DMS153 treated with DMSO at 0.1 percent for 48 hours (cell line): ENCODE results near the gene COL4A6.
A peak's percentile ranks its signal among the peaks of the same experiment; 100 is the strongest.

Source experiments
- DNase-seq: peaks from one replicate; lab custom pipeline; 2025; ENCODE audit not compliant: unreplicated experiment; lab: John Stamatoyannopoulos, UW

COL4A6 gene

DNA sequence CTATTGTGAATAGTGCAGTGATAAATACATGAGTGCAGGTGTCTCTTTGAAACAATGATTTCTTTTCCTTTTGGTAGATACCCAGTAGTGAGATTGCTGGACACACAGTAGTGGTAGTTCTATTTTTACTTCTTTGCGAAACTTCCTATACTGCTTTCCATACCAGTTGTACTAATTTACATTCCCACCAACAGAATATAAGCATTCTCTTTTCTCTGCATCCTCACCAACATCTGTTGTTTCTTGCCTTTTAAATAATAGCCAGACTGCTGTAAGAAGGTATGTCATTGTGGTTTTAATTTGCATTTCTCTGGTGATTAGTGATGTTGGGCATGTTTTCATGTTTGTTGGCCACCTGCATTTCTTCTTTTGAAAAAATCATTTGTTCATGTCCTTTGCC is 105.9 kb downstream of the COL4A6 start:
- DNase-seq = no peak

DNA sequence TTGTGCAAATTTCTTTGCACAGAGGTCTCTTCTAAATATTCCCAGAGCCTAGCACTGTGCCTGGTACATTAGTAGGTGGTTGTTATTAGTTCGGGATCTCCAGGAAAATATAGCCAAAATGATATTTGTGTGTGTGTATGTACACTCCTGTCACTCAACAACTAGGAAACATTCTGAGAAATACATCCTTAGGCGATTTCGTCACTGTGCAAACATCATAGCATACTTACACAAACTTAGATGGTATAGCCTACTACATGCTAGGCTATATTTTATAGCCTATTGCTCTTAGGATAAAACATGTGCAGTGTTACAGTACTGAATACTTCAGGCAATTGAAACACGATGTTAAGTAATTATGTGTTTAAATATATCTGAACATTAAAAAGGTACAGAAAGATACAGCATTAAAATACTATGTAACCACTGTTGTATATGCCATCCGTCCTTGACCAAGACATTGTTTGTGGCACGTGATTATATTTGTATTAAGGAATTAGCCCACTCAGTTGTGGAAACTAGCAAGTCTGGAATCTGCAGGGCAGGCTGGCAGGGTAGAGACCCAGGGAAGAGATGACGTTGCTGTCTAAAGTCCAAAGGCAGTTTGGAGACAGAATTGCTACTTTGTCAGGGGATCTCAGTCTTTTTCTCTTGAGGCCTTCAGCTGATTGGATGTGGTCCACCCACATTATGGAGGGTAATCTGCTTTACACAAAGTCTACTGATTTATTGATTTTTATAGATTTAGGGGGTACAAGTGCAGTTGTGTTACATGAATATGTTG is 106.9 kb downstream of the COL4A6 start:
- no peak for DNase-seq

DNA sequence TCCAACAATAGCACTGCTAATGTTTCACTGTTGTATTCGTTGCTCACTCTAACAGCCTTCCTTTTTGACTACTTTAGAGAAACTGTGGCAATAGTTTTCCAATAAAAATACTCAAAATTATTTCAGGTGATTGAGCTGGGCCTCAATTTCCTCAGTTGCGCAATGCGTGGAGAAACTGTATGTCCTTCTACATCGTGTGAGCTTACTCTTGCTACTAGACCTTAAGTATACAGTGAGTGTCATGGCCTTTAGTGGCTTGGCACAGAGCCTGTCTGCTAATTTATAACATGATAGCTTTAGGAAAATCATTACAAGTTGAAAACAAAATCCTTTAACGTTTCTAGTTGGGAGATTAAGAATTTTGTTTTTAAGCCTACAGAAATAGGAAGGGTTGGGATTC is 114.5 kb downstream of the COL4A6 start:
- no peak for DNase-seq

DNA sequence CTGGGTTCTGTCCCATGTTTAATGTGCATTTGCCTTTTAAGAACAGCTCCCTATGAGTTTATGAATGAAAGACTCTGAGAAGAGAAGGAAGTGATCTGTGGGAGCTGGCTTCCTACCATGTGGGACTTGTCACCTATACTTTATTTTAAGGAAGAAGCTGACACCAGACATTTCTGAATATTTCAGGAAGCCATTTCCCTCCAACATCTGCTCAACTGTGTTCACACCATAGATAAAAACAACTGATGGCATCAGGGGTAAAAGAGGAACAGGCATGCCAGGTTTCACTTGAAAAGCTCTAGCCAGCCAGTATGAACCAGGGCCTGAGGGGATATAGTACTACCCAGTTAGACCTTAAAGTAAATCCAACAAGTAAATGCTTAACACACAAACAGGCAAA is 116.0 kb downstream of the COL4A6 start:
- DNase-seq = no peak

DNA sequence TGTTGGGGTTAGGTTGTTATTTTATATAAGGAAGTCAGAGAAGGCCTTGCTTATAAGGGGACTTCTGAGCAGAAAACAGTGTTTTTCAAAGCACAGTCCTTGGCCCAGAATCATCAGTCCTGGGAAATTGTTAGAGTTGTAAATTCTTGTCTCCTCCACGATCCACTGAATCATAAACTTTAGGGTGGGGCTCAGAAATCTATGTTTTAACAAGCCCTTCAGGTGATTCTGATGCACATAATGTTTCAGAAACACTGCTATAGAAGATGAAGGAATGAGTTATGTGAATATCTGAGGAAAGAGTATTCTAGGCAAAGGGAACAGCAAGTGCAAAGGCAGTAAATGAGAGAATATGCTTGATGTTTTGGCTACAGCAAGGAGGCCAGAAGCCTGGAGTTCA is 121.8 kb downstream of the COL4A6 start:
- no peak for DNase-seq

DNA sequence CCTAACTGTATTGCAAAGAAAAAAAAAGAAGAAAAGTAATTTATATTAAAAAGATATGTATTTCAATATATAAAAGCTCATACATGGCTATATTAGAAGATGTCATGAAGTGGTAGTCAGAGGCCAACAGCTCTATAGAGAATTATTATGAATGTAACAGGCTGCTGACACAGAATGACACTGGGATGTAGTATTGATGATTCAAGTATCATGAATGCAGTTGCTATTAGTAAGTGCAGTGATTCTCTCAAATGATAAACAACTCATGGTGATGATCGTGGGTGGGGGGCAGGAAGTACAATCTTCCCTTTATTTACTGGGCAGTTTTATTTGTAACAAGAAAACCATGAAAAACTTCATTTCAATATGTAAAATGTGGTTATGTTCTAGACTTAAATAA is 124.6 kb downstream of the COL4A6 start:
- no peak for DNase-seq

DNA sequence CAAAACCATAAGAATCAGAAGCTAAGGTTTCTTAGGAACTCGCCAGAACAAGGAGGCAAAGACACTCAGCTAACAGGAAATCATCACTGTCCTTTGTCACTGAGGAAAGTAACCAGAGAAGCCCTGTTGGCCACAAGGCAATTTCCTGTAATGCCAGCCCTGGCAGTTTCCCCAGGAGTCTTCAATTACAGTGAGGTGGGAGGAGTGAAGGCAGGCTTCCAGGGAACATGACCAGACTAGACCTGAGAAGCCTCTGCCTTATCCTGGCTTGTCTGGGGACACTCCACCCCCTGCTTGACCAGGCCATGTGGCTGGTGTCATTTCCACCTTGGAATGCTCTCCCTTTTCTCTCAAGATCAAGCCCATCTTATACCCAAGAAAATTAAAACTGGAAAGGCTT is 125.3 kb downstream of the COL4A6 start:
- DNase-seq = peak; percentile 0

DNA sequence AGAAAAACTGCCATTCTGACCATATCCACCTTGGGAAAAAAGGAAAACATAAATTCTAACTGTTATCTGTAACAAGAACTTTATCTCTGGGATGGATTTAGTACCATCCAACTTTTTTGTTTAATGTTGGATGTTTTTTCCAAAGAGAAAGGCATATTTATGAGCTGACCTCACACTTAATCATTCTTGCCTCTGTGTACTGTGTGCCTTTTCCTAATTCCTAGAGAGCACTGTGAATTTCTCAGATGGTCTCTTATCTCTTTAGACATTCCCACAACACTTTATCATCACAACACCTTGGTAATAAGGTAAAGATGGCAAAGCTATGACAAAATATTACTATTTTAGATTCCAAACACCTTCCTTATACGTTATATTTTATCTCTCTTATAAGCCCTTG is 126.2 kb downstream of the COL4A6 start:
- no peak for DNase-seq

DNA sequence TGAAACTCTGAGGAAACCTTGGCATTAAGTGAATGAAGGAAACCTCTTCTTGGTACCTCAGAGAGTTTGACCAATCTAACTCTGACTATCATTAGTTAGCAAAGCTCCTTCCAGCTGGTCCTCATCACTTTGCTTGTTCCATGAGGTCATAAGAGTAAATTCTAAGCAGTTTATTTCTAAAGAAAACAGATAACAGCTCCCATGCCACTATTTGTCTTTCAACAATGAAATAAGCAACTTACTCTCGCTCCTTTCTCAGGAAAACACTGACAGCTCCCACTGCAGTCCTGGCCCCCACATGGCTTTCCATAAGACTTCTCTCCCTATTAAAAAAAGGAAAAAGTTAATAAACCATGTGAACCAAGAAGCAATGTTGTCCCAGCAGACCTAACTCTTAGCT is 127.7 kb downstream of the COL4A6 start:
- no peak for DNase-seq

DNA sequence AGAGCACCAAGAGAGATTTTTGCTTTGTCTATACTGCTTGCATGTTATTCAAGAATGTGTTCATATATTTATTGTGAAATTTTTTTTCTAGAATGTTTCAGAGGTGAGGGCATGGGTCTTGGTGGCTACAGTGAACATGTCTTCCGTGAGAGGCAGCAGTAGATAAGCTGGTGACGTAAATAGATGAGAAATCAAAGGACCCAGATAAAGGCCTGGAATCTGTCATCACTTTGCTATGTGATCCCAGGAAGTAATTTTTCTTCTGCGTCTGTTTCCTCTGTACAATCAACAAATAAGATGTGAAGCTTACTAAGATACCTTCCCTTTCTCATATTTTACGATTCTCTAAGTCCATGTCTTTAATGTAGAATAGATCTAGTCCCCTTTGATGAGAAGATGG is 129.1 kb downstream of the COL4A6 start:
- no peak for DNase-seq

DNA sequence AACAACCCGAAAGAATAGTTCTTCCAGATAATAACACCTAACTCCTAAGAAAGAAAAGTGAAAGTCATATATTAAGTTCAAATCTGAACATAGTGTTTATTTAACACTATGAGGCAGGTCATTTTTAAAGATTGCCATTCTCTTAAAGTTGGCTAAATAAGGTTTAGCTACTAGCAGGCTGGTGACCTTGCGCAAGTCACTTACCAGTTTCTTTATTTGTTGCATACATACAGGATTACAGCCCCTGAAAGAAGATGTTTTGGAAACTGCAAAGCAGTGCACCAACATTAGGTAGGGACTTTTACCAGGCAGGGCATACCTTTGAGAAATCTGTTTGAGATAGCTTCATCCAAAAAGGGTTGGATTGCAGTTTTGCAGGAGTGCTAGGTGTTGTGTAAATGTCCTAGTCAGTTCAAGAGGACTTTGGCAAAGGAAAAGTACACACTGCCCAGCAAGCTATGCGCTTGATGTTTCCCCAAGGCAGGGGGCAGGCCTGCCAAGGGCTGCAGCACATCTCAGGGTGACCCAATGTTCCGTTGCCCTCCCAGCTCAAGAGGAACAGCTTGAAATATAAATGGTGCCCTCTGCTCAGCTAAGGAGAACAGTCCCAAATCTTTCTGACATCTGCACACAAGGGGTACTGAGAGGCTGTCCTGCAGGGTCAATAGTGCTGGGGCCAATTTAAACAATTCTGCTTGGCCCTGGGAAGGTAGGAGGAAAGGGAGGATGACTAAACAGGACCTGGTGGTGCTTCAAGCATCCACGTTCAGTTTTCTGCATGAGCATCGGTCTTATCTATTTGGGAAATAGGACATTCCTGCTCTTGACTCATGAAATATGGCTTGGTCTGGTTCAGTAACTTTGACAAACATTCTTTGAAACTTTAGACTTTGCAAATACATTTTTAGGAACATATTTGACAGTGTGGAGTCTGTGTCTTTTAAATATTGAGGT is 130.8 kb downstream of the COL4A6 start:
- no peak for DNase-seq

DNA sequence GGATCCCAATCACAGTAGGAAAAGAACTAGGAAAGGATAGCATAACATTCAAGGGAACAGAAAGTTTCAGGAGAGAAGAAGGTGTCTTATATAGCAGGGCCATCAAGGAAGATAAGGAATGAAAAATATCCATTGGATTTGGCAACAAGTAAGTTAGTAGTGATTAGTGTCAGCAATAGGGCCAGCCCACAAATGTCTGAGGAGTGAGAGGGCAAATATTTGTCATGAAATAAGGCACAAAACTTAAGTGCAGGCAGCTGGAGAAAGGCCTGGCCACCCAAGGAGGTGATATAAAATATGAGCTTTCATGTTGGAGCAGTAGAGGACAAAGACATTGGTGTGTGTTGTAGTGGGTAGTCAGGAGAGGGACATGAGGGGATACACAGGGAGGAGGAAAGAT is 132.1 kb downstream of the COL4A6 start:
- DNase-seq = no peak

DNA sequence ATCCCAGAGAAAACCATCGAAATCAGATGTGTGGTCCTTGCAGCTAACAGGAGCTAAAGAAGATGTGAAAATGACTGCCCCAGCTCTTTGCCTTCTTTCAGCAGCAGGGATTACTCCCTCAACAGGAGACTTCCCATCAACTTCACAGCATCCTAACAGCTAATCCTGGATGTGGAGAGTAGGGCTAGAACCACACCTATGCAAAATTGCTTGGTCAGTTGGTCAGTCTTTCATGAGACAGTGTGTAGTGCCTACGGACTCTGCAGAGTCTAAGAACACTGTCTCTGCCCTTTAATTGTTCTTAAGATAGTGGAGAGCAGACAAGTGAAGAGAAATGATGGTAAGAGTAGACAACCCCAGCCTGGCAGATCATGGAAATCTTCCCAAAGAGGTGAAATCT is 133.5 kb downstream of the COL4A6 start:
- no peak for DNase-seq

DNA sequence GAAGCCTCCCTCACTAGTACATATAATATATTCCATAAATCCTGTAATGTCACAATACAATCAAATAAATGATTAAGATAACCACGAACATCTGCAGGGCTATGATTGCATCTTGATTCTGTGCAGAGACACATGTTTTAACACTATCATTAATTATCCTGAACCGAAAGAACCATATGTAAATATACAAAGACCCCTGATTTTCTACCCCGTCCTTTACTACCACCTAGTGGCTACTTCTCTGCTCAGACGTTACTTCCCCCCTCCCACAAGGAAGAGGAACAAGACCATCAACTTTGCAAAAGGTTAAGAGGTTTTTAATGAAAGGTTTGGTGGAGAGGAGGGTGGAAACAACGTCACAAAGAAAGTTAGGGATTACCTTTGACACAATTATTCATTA is 134.0 kb downstream of the COL4A6 start:
- peak; percentile 1 for DNase-seq

DNA sequence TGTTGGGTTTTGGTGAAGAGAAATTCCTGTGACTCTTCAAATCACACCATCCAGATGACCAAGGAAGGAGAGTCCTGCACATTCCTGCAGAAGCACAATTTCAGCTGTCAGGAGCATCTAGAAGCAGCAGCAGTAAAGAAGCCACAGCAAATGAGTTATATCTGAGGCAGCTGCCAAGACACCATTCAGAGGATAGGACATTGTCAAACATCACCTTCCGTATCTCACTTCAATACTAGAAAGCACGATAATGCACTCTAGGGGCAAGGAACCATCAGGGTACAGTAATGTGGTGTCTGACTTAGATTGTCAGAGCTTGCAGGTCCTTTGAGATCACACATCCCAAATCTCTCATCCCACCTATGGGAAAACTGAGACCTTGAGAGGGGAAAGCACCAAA is 134.5 kb downstream of the COL4A6 start:
- DNase-seq = no peak

DNA sequence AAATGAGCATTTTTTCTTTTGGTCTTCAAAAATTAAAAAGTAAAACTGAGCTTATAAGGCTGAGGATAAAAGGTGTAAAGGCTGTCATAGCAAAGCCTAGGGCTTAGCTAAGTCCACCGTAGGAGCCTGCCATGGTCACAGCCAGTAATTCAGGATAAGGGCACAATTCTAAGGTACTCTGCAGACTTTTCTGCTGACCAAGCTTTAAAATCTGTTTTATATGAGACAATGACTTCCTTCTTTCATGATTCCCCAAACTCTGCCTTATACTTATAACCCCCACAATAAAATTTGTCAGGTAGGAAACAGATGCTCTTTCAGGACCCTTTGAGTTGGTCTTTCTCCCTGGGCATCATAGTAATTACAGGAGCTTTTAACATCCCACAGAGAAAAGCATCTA is 138.5 kb downstream of the COL4A6 start:
- no peak for DNase-seq

DNA sequence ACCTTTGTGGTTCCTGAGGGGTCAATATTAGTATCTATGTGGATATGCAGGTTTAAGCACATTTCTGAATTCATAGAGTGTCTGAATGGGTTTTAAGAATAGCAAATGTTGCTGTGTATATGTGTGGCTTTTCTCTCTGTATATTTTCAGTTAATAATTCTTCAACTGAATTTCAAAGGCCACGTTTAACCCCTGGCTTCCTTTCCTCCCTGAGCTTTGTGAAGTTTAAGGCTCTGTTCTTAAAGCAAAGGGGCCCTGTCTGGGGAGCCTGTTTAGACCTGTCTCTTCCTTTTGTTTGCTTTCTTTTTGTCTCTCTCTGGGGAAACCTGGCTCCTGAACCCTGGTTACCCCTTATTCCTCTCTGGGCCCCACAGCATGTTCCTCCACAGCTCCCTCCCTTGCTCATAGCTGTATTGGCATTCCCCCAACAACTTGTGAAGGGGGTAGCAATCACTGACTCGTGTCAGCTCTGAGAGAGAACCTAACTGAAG is 139.1 kb downstream of the COL4A6 start:
- DNase-seq = no peak

DNA sequence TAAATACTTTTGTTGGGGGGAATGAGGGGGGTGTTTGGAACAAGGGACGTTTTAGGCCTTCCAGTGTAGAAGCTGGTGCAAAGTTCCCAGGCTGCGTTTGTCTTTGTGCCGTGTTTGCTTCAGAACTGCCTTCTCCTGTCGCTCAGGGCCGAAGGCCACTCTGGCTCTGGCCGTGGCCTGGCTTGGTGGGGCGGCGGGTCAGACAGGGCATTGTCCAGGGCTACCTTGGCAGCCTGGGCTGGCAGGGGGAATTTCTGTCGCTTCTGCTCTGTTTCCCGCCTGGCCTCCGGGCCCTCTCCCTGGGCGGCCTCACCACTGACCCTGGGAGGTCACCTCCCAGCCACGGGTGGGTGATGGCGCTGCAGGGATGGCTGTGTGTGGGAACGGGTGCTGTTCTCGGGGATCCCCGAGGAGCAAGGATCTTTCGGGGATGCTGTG is 140.0 kb downstream of the COL4A6 start:
- DNase-seq = no peak

DNA sequence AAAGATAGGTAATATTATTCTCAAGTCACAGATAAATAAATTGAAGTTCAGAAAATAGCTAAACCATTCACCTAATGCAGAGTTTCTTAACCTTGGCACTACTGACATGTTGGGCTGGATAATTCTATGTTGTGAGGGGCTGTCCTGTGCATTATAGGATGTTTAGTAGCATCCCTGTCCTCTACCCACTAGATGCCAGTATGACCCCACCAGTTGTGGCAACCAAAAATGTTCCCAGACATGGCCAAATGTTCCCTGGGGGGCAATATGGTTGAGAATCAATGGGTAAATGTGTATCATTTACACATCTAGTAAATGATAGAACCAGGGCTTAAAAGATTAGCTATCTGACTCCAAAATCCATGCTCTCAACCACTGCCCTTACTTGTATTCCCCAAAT is 140.9 kb downstream of the COL4A6 start:
- DNase-seq = no peak

DNA sequence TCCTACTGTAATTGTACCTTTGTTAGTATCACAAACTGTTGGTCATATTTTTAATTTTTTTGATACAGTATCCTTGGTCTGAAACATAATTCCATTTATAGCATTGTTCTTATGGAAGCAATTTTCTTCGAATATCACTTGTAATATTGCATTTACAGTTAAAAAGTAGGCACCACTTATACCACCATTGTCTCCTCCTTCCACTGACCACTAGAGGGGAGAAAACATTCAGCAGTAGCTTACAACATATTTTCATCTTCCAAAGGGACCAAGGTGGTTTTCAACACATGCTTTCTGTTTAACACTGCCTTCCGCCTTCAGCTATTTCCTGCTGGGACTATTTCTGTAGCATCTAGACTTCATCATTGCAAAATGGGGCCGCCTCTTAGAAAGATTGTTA is 146.2 kb downstream of the COL4A6 start:
- DNase-seq = no peak

DNA sequence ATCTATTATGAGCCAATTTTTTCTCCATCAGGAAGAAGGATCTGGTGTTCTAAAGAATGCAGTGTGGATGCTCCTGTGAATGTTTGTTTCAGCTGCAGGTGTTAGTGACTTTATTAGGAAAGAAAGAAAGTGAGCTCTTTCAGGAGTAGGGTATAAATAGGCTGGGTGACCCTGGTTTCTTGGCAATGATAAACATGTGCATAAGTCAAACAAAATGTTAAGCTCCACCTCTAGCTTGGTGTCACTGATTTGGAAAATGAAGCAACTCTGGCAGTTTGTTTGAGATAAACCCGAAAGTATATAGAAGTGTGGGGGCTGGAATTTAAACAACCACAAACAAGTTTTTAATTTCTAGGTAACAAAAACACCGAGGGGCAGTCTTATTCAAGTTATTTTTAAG is 152.3 kb downstream of the COL4A6 start:
- no peak for DNase-seq

DNA sequence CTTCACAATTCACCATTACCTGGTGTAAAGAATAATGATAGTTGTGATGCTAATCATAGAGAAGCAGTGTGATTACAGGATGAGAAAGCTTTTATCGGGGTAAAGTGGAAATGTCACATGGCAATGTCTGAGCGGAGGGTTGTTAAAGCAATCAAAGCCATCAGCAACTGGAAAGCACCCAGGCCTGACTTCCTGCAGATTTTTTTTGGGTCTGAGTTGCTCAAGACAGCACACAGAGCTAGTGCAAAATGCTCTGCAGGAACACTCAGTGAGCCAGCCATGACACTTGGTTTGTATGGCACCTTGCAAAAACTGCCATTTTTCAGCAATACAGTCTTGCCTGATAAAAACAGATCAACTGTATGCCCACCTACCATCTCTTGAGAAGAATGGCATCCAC is 152.9 kb downstream of the COL4A6 start:
- DNase-seq = no peak
